ENCODE data around the gene NISCH.

NISCH gene

DNA sequence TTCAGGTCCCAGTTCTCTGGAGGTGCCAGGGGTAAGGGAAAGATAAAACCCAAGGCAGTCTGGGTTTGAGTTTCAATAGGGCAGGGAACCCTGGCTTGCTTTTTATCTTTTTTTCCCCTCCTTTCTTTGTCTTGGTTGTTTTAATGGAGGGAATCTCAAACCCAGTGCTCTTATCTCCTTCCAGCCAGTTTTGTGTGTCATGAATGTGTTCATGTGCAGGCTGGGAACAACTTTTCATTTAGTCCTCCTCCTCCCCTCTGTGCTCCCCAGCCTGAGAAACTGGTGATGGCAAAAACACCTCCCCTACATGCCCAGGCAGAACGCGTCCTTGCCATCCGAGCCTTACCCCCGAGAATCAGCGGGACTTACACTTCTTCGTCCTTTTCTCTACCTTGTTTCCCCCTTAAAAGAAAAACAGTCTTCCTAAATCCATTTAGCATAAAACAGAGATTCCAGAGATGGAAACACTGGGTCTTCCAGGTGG is 21.4 kb upstream of the NISCH start:
- TF ChIP-seq, protein P1, sequence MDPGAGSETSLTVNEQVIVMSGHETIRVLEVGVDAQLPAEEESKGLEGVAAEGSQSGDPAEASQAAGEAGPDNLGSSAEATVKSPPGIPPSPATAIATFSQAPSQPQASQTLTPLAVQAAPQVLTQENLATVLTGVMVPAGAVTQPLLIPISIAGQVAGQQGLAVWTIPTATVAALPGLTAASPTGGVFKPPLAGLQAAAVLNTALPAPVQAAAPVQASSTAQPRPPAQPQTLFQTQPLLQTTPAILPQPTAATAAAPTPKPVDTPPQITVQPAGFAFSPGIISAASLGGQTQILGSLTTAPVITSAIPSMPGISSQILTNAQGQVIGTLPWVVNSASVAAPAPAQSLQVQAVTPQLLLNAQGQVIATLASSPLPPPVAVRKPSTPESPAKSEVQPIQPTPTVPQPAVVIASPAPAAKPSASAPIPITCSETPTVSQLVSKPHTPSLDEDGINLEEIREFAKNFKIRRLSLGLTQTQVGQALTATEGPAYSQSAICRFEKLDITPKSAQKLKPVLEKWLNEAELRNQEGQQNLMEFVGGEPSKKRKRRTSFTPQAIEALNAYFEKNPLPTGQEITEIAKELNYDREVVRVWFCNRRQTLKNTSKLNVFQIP (CRISPR knock-in tag; IDR thresholded peaks at IDR 0.05; ENCODE audit: borderline replicate concordance, low read depth), result no peak
- TF ChIP-seq BACH2 (CRISPR knock-in tag; IDR thresholded peaks at IDR 0.05; ENCODE audit: borderline replicate concordance) (no peak), ZFP3 (CRISPR knock-in tag; IDR thresholded peaks at IDR 0.05) (no peak), SNAI2 (CRISPR knock-in tag; IDR thresholded peaks at IDR 0.05) (no peak), ZFP30 (CRISPR knock-in tag; IDR thresholded peaks at IDR 0.05) (no peak), OSR1 (CRISPR knock-in tag; IDR thresholded peaks at IDR 0.05) (no peak), ESRRG (CRISPR knock-in tag; IDR thresholded peaks at IDR 0.05) (no peak), ZNF70 (CRISPR knock-in tag; IDR thresholded peaks at IDR 0.05) (no peak), ARNTL (CRISPR knock-in tag; IDR thresholded peaks at IDR 0.05; ENCODE audit: borderline replicate concordance, low read depth) (no peak), ZC3H10 (CRISPR knock-in tag; IDR thresholded peaks at IDR 0.05) (no peak), CSDC2 (CRISPR knock-in tag; IDR thresholded peaks at IDR 0.05) (no peak)
- TF ChIP-seq, protein P2, sequence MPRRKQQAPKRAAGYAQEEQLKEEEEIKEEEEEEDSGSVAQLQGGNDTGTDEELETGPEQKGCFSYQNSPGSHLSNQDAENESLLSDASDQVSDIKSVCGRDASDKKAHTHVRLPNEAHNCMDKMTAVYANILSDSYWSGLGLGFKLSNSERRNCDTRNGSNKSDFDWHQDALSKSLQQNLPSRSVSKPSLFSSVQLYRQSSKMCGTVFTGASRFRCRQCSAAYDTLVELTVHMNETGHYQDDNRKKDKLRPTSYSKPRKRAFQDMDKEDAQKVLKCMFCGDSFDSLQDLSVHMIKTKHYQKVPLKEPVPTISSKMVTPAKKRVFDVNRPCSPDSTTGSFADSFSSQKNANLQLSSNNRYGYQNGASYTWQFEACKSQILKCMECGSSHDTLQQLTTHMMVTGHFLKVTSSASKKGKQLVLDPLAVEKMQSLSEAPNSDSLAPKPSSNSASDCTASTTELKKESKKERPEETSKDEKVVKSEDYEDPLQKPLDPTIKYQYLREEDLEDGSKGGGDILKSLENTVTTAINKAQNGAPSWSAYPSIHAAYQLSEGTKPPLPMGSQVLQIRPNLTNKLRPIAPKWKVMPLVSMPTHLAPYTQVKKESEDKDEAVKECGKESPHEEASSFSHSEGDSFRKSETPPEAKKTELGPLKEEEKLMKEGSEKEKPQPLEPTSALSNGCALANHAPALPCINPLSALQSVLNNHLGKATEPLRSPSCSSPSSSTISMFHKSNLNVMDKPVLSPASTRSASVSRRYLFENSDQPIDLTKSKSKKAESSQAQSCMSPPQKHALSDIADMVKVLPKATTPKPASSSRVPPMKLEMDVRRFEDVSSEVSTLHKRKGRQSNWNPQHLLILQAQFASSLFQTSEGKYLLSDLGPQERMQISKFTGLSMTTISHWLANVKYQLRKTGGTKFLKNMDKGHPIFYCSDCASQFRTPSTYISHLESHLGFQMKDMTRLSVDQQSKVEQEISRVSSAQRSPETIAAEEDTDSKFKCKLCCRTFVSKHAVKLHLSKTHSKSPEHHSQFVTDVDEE (CRISPR knock-in tag; IDR thresholded peaks at IDR 0.05), result no peak
- TF ChIP-seq, protein P3, sequence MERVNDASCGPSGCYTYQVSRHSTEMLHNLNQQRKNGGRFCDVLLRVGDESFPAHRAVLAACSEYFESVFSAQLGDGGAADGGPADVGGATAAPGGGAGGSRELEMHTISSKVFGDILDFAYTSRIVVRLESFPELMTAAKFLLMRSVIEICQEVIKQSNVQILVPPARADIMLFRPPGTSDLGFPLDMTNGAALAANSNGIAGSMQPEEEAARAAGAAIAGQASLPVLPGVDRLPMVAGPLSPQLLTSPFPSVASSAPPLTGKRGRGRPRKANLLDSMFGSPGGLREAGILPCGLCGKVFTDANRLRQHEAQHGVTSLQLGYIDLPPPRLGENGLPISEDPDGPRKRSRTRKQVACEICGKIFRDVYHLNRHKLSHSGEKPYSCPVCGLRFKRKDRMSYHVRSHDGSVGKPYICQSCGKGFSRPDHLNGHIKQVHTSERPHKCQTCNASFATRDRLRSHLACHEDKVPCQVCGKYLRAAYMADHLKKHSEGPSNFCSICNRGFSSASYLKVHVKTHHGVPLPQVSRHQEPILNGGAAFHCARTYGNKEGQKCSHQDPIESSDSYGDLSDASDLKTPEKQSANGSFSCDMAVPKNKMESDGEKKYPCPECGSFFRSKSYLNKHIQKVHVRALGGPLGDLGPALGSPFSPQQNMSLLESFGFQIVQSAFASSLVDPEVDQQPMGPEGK (CRISPR knock-in tag; IDR thresholded peaks at IDR 0.05; ENCODE audit: borderline replicate concordance), result no peak
- TF ChIP-seq, protein P4, sequence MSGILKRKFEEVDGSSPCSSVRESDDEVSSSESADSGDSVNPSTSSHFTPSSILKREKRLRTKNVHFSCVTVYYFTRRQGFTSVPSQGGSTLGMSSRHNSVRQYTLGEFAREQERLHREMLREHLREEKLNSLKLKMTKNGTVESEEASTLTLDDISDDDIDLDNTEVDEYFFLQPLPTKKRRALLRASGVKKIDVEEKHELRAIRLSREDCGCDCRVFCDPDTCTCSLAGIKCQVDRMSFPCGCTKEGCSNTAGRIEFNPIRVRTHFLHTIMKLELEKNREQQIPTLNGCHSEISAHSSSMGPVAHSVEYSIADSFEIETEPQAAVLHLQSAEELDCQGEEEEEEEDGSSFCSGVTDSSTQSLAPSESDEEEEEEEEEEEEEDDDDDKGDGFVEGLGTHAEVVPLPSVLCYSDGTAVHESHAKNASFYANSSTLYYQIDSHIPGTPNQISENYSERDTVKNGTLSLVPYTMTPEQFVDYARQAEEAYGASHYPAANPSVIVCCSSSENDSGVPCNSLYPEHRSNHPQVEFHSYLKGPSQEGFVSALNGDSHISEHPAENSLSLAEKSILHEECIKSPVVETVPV (CRISPR knock-in tag; IDR thresholded peaks at IDR 0.05), result no peak
- no peak for ATAC-seq

DNA sequence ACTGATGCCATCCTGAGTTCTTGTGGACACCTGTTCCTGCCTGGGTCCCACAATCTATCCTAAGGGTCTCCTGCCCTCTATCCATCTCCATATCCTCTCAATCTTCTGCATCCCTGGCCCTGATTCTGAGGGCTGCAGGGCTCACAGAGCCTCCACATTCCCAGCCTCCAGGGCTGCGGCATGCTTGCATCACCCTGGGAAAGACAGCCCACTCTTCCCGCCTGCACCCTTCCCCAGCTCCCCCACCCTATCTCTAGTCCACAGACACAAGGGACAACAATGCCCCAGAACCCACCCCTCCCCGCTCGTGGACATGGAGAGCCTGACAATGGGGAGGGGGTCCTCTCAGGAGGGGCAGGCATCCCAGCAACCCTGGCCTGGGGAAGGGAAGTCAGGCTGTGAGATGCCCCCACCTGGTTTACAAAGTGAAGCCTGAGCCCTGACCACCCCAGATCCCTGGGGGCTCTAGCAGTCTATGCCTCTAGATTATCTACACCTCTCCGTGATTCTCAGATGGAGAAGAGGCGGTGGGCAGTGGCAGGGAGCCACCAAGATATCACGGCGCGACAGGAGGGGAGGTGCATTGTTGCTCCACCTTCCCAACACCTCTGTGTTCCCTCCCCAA is 20.8 kb upstream of the NISCH start:
- TF ChIP-seq ESRRG (CRISPR knock-in tag; IDR thresholded peaks at IDR 0.05) (no peak), ISL1 (CRISPR knock-in tag; IDR thresholded peaks at IDR 0.05) (no peak), ZNF565 (CRISPR knock-in tag; conservative IDR thresholded peaks at IDR 0.05; ENCODE audit: low read depth) (no peak), OSR1 (CRISPR knock-in tag; IDR thresholded peaks at IDR 0.05) (no peak), RARB (CRISPR knock-in tag; IDR thresholded peaks at IDR 0.05) (no peak), ARNTL (CRISPR knock-in tag; IDR thresholded peaks at IDR 0.05; ENCODE audit: borderline replicate concordance, low read depth) (no peak), PPARA (CRISPR knock-in tag; IDR thresholded peaks at IDR 0.05; ENCODE audit: borderline replicate concordance) (no peak), ZFP30 (CRISPR knock-in tag; IDR thresholded peaks at IDR 0.05) (no peak), TOX (CRISPR knock-in tag; IDR thresholded peaks at IDR 0.05; ENCODE audit: borderline replicate concordance) (no peak), SNAI2 (CRISPR knock-in tag; IDR thresholded peaks at IDR 0.05) (no peak), TCF4 (CRISPR knock-in tag; IDR thresholded peaks at IDR 0.05; ENCODE audit: borderline replicate concordance) (no peak), ZNF70 (CRISPR knock-in tag; IDR thresholded peaks at IDR 0.05) (no peak)
- TF ChIP-seq, protein P3 (CRISPR knock-in tag; IDR thresholded peaks at IDR 0.05; ENCODE audit: borderline replicate concordance), result no peak
- TF ChIP-seq, protein P4 (CRISPR knock-in tag; IDR thresholded peaks at IDR 0.05), result no peak
- no peak for ATAC-seq

Data from SK-N-SH treated with all-trans-retinoic acid at 6 μM for 48 hours (cell line).